ENCODE data around the gene MRAP2.
"Not testable (repeated sequence)": the region's sequence is repeated elsewhere in the genome, so short reads cannot be mapped to it uniquely, and the experiment has no call there.

MRAP2 gene

DNA sequence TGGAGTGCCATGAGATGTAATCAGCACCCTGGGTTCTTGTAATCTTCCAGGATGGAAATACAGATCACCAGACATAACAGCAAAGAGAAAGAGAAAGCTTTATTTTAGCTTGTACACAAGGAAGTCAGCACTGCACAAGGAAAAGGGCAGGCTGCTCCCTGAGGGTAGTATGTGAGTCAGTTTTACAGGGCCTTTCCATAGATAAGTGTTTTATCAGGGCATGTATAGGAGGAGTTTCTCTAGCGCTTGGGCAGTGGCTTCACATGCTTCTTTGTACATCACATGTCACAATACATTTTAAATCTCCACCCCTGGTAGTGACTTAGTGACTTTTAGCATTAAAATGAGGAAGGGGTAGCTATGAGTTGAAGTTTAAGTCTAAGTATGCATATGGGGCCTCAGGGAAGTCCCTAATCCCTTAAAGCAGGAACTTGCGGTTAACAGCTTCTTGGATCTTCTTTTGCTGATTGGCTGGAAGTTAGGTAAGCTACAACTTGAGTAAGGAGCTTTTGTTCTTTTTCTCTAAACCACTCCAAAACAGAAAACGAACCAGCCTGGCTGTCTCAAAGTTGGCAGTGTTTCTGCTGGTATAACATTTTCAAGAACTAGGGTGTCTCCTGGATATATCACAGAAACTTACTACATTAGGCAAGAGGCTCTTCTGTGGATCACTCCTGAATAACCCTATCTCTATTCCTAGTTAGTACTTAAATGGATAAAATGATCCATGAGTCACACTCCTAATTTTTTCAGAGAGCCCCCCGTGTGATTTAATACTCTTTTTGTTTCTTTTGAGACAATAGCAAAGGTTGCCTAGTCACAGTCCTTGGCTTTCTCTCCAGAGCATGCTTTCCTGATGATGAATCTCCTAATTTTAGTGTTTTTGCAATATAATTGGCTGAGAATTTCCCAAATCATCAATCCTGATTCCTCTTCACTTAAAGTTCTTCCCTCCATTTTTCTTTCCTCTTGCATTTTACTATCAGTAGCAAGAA is 60.2 kb downstream of the MRAP2 start:
- Histone ChIP-seq H3K36me3 (ENCODE audit: insufficient read depth, low read length) (no peaks in the 10 kb centered on the region), H3K4me1 (ENCODE audit: insufficient read depth, low read length) (peaks cover 3% of the 10 kb centered on the region), H3K4me3 (ENCODE audit: low read length) (no peak overlapping the region), H3K27me3 (ENCODE audit: insufficient read depth, low read length) (no peaks in the 10 kb centered on the region), H3K9me3 (ENCODE audit: low read length) (no peaks in the 10 kb centered on the region), H2AFZ (ENCODE audit: low read depth, low read length) (no peak overlapping the region)

DNA sequence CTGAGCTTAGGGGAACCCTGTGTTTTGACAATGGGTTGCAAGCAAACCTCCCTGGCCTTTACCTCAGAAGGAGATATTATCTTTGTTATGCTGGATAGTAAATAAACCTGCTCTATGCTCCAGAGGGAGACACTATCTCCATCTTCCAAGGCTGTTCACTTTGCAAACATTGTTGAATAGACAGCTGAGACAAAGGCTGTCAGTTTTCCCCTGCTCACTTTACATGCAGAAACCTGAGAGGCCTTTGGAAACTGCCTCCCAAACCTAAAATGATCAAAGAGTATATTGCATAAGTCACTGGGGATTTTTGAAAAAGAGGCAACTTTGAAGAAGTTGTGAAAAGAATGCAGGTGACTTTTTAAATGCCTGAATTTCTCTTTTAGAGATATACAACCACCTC is 61.6 kb downstream of the MRAP2 start:
- Histone ChIP-seq H3K27me3 (ENCODE audit: insufficient read depth, low read length) (no peaks in the 10 kb centered on the region), H2AFZ (ENCODE audit: low read depth, low read length) (no peak overlapping the region), H3K9me3 (ENCODE audit: low read length) (no peaks in the 10 kb centered on the region), H3K4me1 (ENCODE audit: insufficient read depth, low read length) (peaks cover 3% of the 10 kb centered on the region), H3K36me3 (ENCODE audit: insufficient read depth, low read length) (no peaks in the 10 kb centered on the region), H3K4me3 (ENCODE audit: low read length) (no peak overlapping the region)

DNA sequence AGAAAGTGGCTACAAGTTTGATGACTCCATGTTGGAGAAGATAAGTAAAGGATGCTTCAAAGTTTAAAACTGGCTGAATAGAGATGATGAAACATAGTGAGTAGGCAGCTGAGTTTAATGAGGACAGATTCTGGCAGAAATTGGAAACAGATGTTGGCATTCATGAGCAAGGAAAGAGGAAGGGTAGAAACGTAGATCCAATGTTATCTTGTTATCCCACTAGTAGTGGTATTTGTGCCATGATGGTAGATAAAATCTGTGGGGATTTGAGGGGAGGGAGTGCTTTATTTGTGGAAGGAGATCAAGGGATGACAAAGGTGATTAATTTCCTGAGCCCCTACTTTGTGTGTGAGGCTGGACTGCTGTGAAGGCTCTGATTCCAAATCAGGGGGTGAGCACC is 69.5 kb downstream of the MRAP2 start:
- H3K9me3 ChIP-seq (ENCODE audit: low read length): no peaks in the 10 kb centered on the region
- no peaks in the 10 kb centered on the region for H3K27me3 ChIP-seq (ENCODE audit: insufficient read depth, low read length)
- no peak overlapping the region for H2AFZ ChIP-seq (ENCODE audit: low read depth, low read length)
- no peaks in the 10 kb centered on the region for H3K4me1 ChIP-seq (ENCODE audit: insufficient read depth, low read length)
- no peak overlapping the region for H3K4me3 ChIP-seq (ENCODE audit: low read length)
- H3K36me3 ChIP-seq (ENCODE audit: insufficient read depth, low read length): no peaks in the 10 kb centered on the region

GRCh38 chr6:84105215-84105924 is 71.8 kb downstream of the MRAP2 start:
- not testable (repeated sequence) for H3K4me1 ChIP-seq (ENCODE audit: insufficient read depth, low read length); H3K9me3 ChIP-seq (ENCODE audit: low read length); H3K27me3 ChIP-seq (ENCODE audit: insufficient read depth, low read length); H3K36me3 ChIP-seq (ENCODE audit: insufficient read depth, low read length); H3K4me3 ChIP-seq (ENCODE audit: low read length); H2AFZ ChIP-seq (ENCODE audit: low read depth, low read length)

- no peaks in the 10 kb centered on the region for H3K9me3 ChIP-seq (ENCODE audit: low read length)
- H3K27me3 ChIP-seq (ENCODE audit: insufficient read depth, low read length): no peaks in the 10 kb centered on the region
- no peaks in the 10 kb centered on the region for H3K4me1 ChIP-seq (ENCODE audit: insufficient read depth, low read length)
- no peak overlapping the region for H2AFZ ChIP-seq (ENCODE audit: low read depth, low read length)
- H3K4me3 ChIP-seq (ENCODE audit: low read length): no peak overlapping the region
- no peaks in the 10 kb centered on the region for H3K36me3 ChIP-seq (ENCODE audit: insufficient read depth, low read length)
Observed at GRCh38 chr6:84107495-84107894, 73.9 kb downstream of the MRAP2 start.

DNA sequence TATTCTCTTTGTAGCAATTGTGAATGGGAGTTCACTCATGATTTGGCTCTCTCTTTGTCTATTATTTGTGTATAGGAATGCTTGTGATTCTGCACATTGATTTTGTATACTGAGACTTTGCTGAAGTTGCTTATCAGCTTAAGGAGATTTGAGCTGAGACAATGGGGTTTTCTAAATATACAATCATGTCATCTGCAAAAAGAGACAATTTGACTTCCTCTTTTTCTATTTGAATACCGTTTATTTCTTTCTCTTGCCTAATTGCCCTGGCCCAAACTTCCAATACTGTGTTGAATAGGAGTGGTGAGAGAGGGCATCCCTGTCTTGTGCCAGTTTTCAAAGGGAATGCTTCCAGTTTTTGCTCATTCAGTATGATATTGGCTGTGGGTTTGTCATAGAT is 77.8 kb downstream of the MRAP2 start:
- not testable (repeated sequence) for H2AFZ ChIP-seq (ENCODE audit: low read depth, low read length); H3K4me1 ChIP-seq (ENCODE audit: insufficient read depth, low read length); H3K27me3 ChIP-seq (ENCODE audit: insufficient read depth, low read length); H3K4me3 ChIP-seq (ENCODE audit: low read length); H3K9me3 ChIP-seq (ENCODE audit: low read length); H3K36me3 ChIP-seq (ENCODE audit: insufficient read depth, low read length)

- not testable (repeated sequence) for H3K9me3 ChIP-seq (ENCODE audit: low read length); H3K27me3 ChIP-seq (ENCODE audit: insufficient read depth, low read length); H2AFZ ChIP-seq (ENCODE audit: low read depth, low read length); H3K36me3 ChIP-seq (ENCODE audit: insufficient read depth, low read length); H3K4me1 ChIP-seq (ENCODE audit: insufficient read depth, low read length); H3K4me3 ChIP-seq (ENCODE audit: low read length)
Observed at GRCh38 chr6:84114933-84115594, 81.5 kb downstream of the MRAP2 start.

GRCh38 chr6:84118191-84118590 is 84.6 kb downstream of the MRAP2 start:
- Histone ChIP-seq H3K4me1 (ENCODE audit: insufficient read depth, low read length) (no peaks in the 10 kb centered on the region), H3K27me3 (ENCODE audit: insufficient read depth, low read length) (no peaks in the 10 kb centered on the region), H3K9me3 (ENCODE audit: low read length) (peaks cover 1% of the 10 kb centered on the region), H3K36me3 (ENCODE audit: insufficient read depth, low read length) (no peaks in the 10 kb centered on the region), H2AFZ (ENCODE audit: low read depth, low read length) (no peak overlapping the region), H3K4me3 (ENCODE audit: low read length) (no peak overlapping the region)

DNA sequence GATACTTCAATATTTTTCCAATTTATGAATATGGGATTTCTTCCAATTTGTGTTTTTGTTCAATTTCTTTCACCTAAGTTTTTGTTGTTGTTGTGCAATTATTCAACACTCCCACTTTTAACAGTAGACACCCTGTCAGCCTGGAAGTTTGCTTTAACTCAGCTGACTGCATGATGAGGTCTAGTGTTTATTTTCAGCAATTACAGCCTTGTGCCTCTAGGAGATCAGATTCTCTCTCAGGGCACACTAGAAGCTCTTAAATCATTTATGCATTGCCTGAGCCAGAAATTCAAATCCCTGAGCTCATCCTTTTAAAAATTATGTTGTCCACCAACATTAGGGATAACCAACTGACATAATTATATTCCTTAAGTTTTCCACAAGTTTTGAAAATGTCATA is 85.7 kb downstream of the MRAP2 start:
- Histone ChIP-seq H2AFZ (ENCODE audit: low read depth, low read length) (no peak overlapping the region), H3K36me3 (ENCODE audit: insufficient read depth, low read length) (no peaks in the 10 kb centered on the region), H3K27me3 (ENCODE audit: insufficient read depth, low read length) (no peaks in the 10 kb centered on the region), H3K4me1 (ENCODE audit: insufficient read depth, low read length) (no peaks in the 10 kb centered on the region), H3K9me3 (ENCODE audit: low read length) (peaks cover 2% of the 10 kb centered on the region), H3K4me3 (ENCODE audit: low read length) (no peak overlapping the region)

GRCh38 chr6:84123186-84123585 is 89.6 kb downstream of the MRAP2 start:
- no peak overlapping the region for H2AFZ ChIP-seq (ENCODE audit: low read depth, low read length)
- no peaks in the 10 kb centered on the region for H3K4me1 ChIP-seq (ENCODE audit: insufficient read depth, low read length)
- H3K4me3 ChIP-seq (ENCODE audit: low read length): no peak overlapping the region
- H3K9me3 ChIP-seq (ENCODE audit: low read length): peaks cover 4% of the 10 kb centered on the region
- peaks cover 17% of the 10 kb centered on the region for H3K36me3 ChIP-seq (ENCODE audit: insufficient read depth, low read length)
- H3K27me3 ChIP-seq (ENCODE audit: insufficient read depth, low read length): no peaks in the 10 kb centered on the region

- Histone ChIP-seq H3K9me3 (ENCODE audit: low read length) (peaks cover 13% of the 10 kb centered on the region), H3K36me3 (ENCODE audit: insufficient read depth, low read length) (peaks cover 24% of the 10 kb centered on the region)
- not testable (repeated sequence) for H3K4me3 ChIP-seq (ENCODE audit: low read length); H2AFZ ChIP-seq (ENCODE audit: low read depth, low read length); H3K27me3 ChIP-seq (ENCODE audit: insufficient read depth, low read length); H3K4me1 ChIP-seq (ENCODE audit: insufficient read depth, low read length)
Observed at GRCh38 chr6:84129588-84129987, 96.0 kb downstream of the MRAP2 start.

- not testable (repeated sequence) for H2AFZ ChIP-seq (ENCODE audit: low read depth, low read length); H3K27me3 ChIP-seq (ENCODE audit: insufficient read depth, low read length); H3K4me3 ChIP-seq (ENCODE audit: low read length); H3K4me1 ChIP-seq (ENCODE audit: insufficient read depth, low read length)
- H3K9me3 ChIP-seq (ENCODE audit: low read length): peaks cover 13% of the 10 kb centered on the region
- peaks cover 23% of the 10 kb centered on the region for H3K36me3 ChIP-seq (ENCODE audit: insufficient read depth, low read length)
Observed at GRCh38 chr6:84133385-84133784, 99.8 kb downstream of the MRAP2 start.

DNA sequence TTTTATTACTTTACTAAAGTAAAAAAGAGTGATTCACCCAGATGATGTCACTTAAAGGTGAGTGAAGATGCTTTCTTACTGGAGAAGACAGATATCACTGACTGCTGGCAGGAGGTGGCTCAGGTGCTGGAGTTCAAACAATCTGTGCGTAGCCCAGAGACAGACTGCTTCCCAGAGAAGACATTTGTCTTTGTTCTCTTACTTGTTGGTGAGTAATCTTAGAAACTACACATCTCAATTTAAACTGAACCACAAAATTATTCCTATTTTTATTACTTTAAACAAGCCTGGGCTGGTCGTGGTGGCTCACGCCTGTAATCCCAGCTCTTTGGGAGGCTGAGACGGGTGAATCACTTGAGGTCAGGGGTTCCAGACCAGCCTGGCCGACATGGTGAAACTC is 101.7 kb downstream of the MRAP2 start:
- Histone ChIP-seq H3K4me3 (ENCODE audit: low read length) (no peak overlapping the region), H3K9me3 (ENCODE audit: low read length) (peaks cover 13% of the 10 kb centered on the region), H2AFZ (ENCODE audit: low read depth, low read length) (no peak overlapping the region), H3K36me3 (ENCODE audit: insufficient read depth, low read length) (peaks cover 32% of the 10 kb centered on the region), H3K4me1 (ENCODE audit: insufficient read depth, low read length) (no peaks in the 10 kb centered on the region), H3K27me3 (ENCODE audit: insufficient read depth, low read length) (no peaks in the 10 kb centered on the region)

Data from neuron (in vitro differentiated cells).